CD14-positive monocyte (primary cell): ENCODE results near the gene GUCY2D. TPM values are rescaled to one million over a fixed set of nuclear protein-coding genes. Genes with fewer than 3 reads are reported as not detected.

Source experiments
- DNase-seq, 3 donors: peaks; one replicate each; pipeline ENCODE4 v3.0.0-alpha.2; 2011 to 2022
- H2AFZ ChIP-seq: 2 replicates; pipeline ENCODE4 v1.6.0; 2012; ENCODE audit warnings: mild to moderate bottlenecking, low read depth, low read length, inconsistent platforms; ENCODE audit not compliant: insufficient read depth, poor library complexity, severe bottlenecking
- H3K27ac ChIP-seq, 2 donors: 1 replicate in 1 of 2; 2 replicates in 1 of 2; pipeline ENCODE4 v1.5.1; 2012 to 2013; ENCODE audit warnings: low read length in 2 of 2, control low read depth in 1 of 2, inconsistent platforms in 1 of 2, low read depth in 1 of 2, mild to moderate bottlenecking in 1 of 2
- H3K27me3 ChIP-seq, 2 donors: one replicate each; pipeline versions ENCODE4 v1.6.0 to v1.6.1; 2011 to 2013; ENCODE audit warnings: low read length in 2 of 2; ENCODE audit not compliant: control insufficient read depth in 2 of 2, insufficient read depth in 2 of 2
- H3K36me3 ChIP-seq, 2 donors: replicated peaks in 1 of 2; 1 replicate in 1 of 2; 2 replicates in 1 of 2; pipeline versions ENCODE4 v1.5.1 to v1.6.1; 2012 to 2013; ENCODE audit warnings: low read length in 2 of 2, control low read depth in 1 of 2, inconsistent platforms in 1 of 2, mild to moderate bottlenecking in 1 of 2; ENCODE audit not compliant: insufficient read depth in 2 of 2, control insufficient read depth in 1 of 2
- H3K4me1 ChIP-seq, 2 donors: 1 replicate in 1 of 2; 2 replicates in 1 of 2; pipeline versions ENCODE4 v1.5.1 to v1.6.1; 2012 to 2013; ENCODE audit warnings: low read length in 2 of 2, control low read depth in 1 of 2, inconsistent platforms in 1 of 2, mild to moderate bottlenecking in 1 of 2, moderate library complexity in 1 of 2; ENCODE audit not compliant: insufficient read depth in 2 of 2, control insufficient read depth in 1 of 2
- H3K4me2 ChIP-seq: replicated peaks from 2 replicates; pipeline ENCODE3; 2012; ENCODE audit warnings: low read length, moderate library complexity, mild to moderate bottlenecking; ENCODE audit not compliant: poor library complexity, severe bottlenecking; ENCODE audit errors: extremely low read depth
- H3K4me3 ChIP-seq, 3 experiments: fragments of 200-600 bp in 1 of 3; sonication (generic) in 1 of 3; replicated peaks in 1 of 3; 1 replicate in 2 of 3; 2 replicates in 1 of 3; pipeline ENCODE4 v1.5.1; 2011 to 2013; ENCODE audit warnings: low read length in 3 of 3, mild to moderate bottlenecking in 3 of 3, control low read depth in 2 of 3, low read depth in 2 of 3, inconsistent platforms in 1 of 3, moderate library complexity in 1 of 3
- H3K79me2 ChIP-seq: 2 replicates; pipeline ENCODE4 v1.6.0; 2012; ENCODE audit warnings: mild to moderate bottlenecking, control low read depth, inconsistent platforms, low read length, moderate library complexity; ENCODE audit not compliant: insufficient read depth
- H3K9ac ChIP-seq: 2 replicates; pipeline ENCODE4 v1.6.0; 2017; ENCODE audit warnings: low read length, mild to moderate bottlenecking; ENCODE audit not compliant: insufficient read depth, poor library complexity, severe bottlenecking
- H3K9me3 ChIP-seq, 2 donors: replicated peaks in 1 of 2; 1 replicate in 1 of 2; 2 replicates in 1 of 2; pipeline versions ENCODE4 v1.5.1 to v1.6.1; 2012 to 2013; ENCODE audit warnings: low read length in 2 of 2, control low read depth in 1 of 2; ENCODE audit not compliant: control insufficient read depth in 1 of 2, insufficient read depth in 1 of 2
- H4K20me1 ChIP-seq: 2 replicates; pipeline ENCODE4 v1.6.0; 2012; ENCODE audit warnings: mild to moderate bottlenecking, low read length, control low read depth, moderate library complexity; ENCODE audit not compliant: insufficient read depth
- H3K27ac Mint-ChIP-seq, 7 donors: one replicate each; pipeline ENCODE4 v1.8.0; 2020; ENCODE audit warnings: mild to moderate bottlenecking in 7 of 7, mixed read lengths in 7 of 7, moderate library complexity in 6 of 7, inconsistent platforms in 2 of 7
- H3K27me3 Mint-ChIP-seq, 3 donors: one replicate each; pipeline ENCODE4 v1.8.0; 2021 to 2022; ENCODE audit warnings: low read depth in 3 of 3, mild to moderate bottlenecking in 3 of 3, mixed read lengths in 3 of 3, moderate library complexity in 3 of 3, inconsistent platforms in 1 of 3
- H3K36me3 Mint-ChIP-seq, 2 donors: one replicate each; pipeline ENCODE4 v1.8.0; 2020; ENCODE audit warnings: mixed read lengths in 2 of 2, inconsistent platforms in 1 of 2, mild to moderate bottlenecking in 1 of 2
- H3K4me1 Mint-ChIP-seq: one replicate; pipeline ENCODE4 v1.8.0; 2020; ENCODE audit warnings: mild to moderate bottlenecking, mixed read lengths
- H3K4me3 Mint-ChIP-seq, 2 donors: one replicate each; pipeline ENCODE4 v1.8.0; 2020; ENCODE audit warnings: mild to moderate bottlenecking in 2 of 2, mixed read lengths in 2 of 2, moderate library complexity in 1 of 2
- H3K9me3 Mint-ChIP-seq, 7 donors: one replicate each; pipeline ENCODE4 v1.8.0; 2020 to 2022; ENCODE audit warnings: mixed read lengths in 7 of 7, mild to moderate bottlenecking in 6 of 7, moderate library complexity in 6 of 7, inconsistent platforms in 2 of 7
- WGBS: methylation state at CpG from one replicate; pipeline ENCODE4 v1.1.5; 2013; ENCODE audit warnings: missing lambda C conversion rate; ENCODE audit not compliant: insufficient coverage; 5-methylcytosine and 5-hydroxymethylcytosine counted together
- intact Hi-C, 2 donors: fragments of 100-400 bp; cut with micrococcal nuclease; formaldehyde crosslinking; loops; one replicate each; pipeline versions ENCODE4 v1.15.0 to v1.15.1; 2023
- polyA plus RNA-seq, 3 donors: library from polyadenylated mRNA; depleted of rRNA in 1 of 3; unstranded in 2 of 3; stranded (reverse) in 1 of 3; fragments of 300-500 nt in 2 of 3; fragments of >200 nt in 1 of 3; fragmentation: Illumina TruSeq in 2 of 3; gene quantifications; 1 replicate in 2 of 3; 2 replicates in 1 of 3; pipeline ENCODE4 v1.2.3, GENCODE V29; 2012 to 2021
- TF ChIP-seq, protein P1 (sequence below): fragments of 200-600 bp; IDR thresholded peaks from one replicate; pipeline ENCODE4 v1.8.0; 2022; ENCODE audit warnings: antibody characterized with exemption, mild to moderate bottlenecking

The GUCY2D gene
- polyA plus RNA-seq, 3 donors = 0.04 to 0.46 TPM; not detected in 1

DNA sequence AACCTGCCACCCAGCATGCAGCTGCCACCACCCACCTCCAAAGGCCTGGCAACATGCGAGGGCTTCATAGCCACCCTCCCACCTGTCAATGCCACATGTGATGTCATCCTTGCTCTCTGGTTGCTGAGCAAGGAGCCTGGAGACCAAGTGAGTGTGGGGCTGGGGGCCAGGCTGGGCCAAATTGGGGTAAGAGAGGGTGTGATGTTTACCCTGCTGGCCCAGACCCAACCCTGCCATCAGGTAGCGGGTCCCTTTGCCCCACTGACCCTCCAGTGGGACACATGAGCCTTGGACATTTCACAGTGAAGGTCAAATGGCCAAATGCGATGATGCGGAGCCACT lies 45.3 kb downstream of the GUCY2D start:
- peak in 1 of 3 donors; percentile 2 for DNase-seq
- H3K27me3 ChIP-seq = no peaks in the 10 kb centered on the region
- TF ChIP-seq, protein P1, sequence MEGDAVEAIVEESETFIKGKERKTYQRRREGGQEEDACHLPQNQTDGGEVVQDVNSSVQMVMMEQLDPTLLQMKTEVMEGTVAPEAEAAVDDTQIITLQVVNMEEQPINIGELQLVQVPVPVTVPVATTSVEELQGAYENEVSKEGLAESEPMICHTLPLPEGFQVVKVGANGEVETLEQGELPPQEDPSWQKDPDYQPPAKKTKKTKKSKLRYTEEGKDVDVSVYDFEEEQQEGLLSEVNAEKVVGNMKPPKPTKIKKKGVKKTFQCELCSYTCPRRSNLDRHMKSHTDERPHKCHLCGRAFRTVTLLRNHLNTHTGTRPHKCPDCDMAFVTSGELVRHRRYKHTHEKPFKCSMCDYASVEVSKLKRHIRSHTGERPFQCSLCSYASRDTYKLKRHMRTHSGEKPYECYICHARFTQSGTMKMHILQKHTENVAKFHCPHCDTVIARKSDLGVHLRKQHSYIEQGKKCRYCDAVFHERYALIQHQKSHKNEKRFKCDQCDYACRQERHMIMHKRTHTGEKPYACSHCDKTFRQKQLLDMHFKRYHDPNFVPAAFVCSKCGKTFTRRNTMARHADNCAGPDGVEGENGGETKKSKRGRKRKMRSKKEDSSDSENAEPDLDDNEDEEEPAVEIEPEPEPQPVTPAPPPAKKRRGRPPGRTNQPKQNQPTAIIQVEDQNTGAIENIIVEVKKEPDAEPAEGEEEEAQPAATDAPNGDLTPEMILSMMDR = no peak
- peaks cover 5 to 8% of the 10 kb centered on the region in 2 donors for H3K4me1 ChIP-seq
- H3K27me3 Mint-ChIP-seq = peaks cover 0 to 6% (median 4%) of the 10 kb centered on the region in 3 donors
- intact Hi-C loops = no loop called here
- peaks cover 11 to 15% of the 10 kb centered on the region in 2 donors for H3K36me3 Mint-ChIP-seq
- H3K4me3 ChIP-seq = no peak overlapping the region
- H3K4me2 ChIP-seq = no peak overlapping the region
- no peak overlapping the region for H3K27ac Mint-ChIP-seq
- peaks cover 12% of the 10 kb centered on the region for H3K4me1 Mint-ChIP-seq
- H3K9me3 Mint-ChIP-seq = no peaks in the 10 kb centered on the region
- no peak overlapping the region for H3K9ac ChIP-seq
- peaks cover 0 to 2% of the 10 kb centered on the region in 2 donors for H3K36me3 ChIP-seq
- WGBS = 96% methylated on average over 3 of the region's 4 CpGs
- no peaks in the 10 kb centered on the region for H4K20me1 ChIP-seq
- no peak overlapping the region for H2AFZ ChIP-seq
- H3K79me2 ChIP-seq = no peaks in the 10 kb centered on the region
- H3K4me3 Mint-ChIP-seq = no peak overlapping the region
- no peak overlapping the region for H3K27ac ChIP-seq
- H3K9me3 ChIP-seq = no peaks in the 10 kb centered on the region

DNA sequence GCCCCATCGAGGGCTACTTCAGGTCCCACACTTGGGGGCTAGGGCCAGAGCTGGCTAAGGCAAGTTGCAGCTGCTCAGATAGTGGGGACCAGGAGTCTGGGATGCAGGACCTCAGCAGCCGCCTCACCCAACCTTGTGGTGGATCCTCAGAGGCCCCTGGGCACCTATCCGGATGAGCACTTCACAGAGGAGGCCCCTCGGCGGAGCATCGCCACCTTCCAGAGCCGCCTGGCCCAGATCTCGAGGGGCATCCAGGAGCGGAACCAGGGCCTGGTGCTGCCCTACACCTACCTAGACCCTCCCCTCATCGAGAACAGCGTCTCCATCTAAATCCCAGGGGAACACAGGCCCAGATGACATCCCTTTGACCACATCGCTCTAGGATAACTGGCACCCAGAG lies 45.8 kb downstream of the GUCY2D start:
- TF ChIP-seq, protein P1 = no peak
- Histone ChIP-seq H3K4me2 (no peak overlapping the region), H4K20me1 (no peaks in the 10 kb centered on the region), H3K79me2 (no peaks in the 10 kb centered on the region), H3K4me1 (peaks cover under 1 to 3% of the 10 kb centered on the region in 2 donors), H3K9me3 (no peaks in the 10 kb centered on the region), H3K9ac (no peak overlapping the region), H2AFZ (no peak overlapping the region), H3K4me3 (no peak overlapping the region), H3K27ac (no peak overlapping the region), H3K36me3 (peaks cover 0 to 2% of the 10 kb centered on the region in 2 donors), H3K27me3 (no peaks in the 10 kb centered on the region)
- peaks cover 0 to 4% (median 2%) of the 10 kb centered on the region in 3 donors for H3K27me3 Mint-ChIP-seq
- intact Hi-C loops = no loop called here
- H3K9me3 Mint-ChIP-seq = no peaks in the 10 kb centered on the region
- 99% methylated on average over 12 of the region's 12 CpGs for WGBS
- no peak overlapping the region for H3K27ac Mint-ChIP-seq
- peak in 1 of 3 donors; percentile 2 for DNase-seq
- H3K4me3 Mint-ChIP-seq = no peak overlapping the region
- H3K4me1 Mint-ChIP-seq = peaks cover 7% of the 10 kb centered on the region
- peaks cover 8 to 12% of the 10 kb centered on the region in 2 donors for H3K36me3 Mint-ChIP-seq
